Fibroblast of lung (primary cell): Measurements from ENCODE around the gene KCTD14. TPM values are rescaled to one million over a fixed set of nuclear protein-coding genes. Genes with fewer than 3 reads are reported as not detected.
A peak's percentile ranks its signal among the peaks of the same experiment; 100 is the strongest.

Experiments used
- DNase-seq, 2 donors: peaks; one replicate each; pipeline versions ENCODE4 v3.0.0 to v3.0.0-alpha.2; 2010; ENCODE audit warnings: low read depth in 2 of 2
- H2AFZ ChIP-seq: 2 replicates; pipeline ENCODE4 v1.5.1; 2012; ENCODE audit warnings: low read length, control low read depth, inconsistent platforms
- H3K27ac ChIP-seq: 2 replicates; pipeline ENCODE4 v1.5.1; 2011; ENCODE audit warnings: low read length, control low read depth; ENCODE audit not compliant: insufficient read depth
- H3K27me3 ChIP-seq: 2 replicates; pipeline ENCODE4 v1.5.1; 2011; ENCODE audit warnings: mild to moderate bottlenecking, low read length; ENCODE audit not compliant: control insufficient read depth, insufficient read depth
- H3K36me3 ChIP-seq: 2 replicates; pipeline ENCODE4 v1.5.1; 2011; ENCODE audit warnings: low read length; ENCODE audit not compliant: control insufficient read depth, insufficient read depth
- H3K4me1 ChIP-seq: 2 replicates; pipeline ENCODE4 v1.5.1; 2011; ENCODE audit warnings: low read length; ENCODE audit not compliant: control insufficient read depth, insufficient read depth; ENCODE audit errors: extremely low read depth
- H3K4me2 ChIP-seq: 2 replicates; pipeline ENCODE4 v1.5.1; 2011; ENCODE audit warnings: low read length, control low read depth; ENCODE audit not compliant: insufficient read depth; ENCODE audit errors: extremely low read depth
- H3K4me3 ChIP-seq, 4 experiments: fragments of 200-600 bp in 1 of 4; sonication (generic) in 1 of 4; replicated peaks in 1 of 4; 2 replicates each; pipeline ENCODE4 v1.5.1; 2011 to 2016; ENCODE audit warnings: low read length in 4 of 4, low read depth in 3 of 4, mild to moderate bottlenecking in 3 of 4, control low read depth in 2 of 4, inconsistent platforms in 1 of 4, mixed read lengths in 1 of 4; ENCODE audit not compliant: insufficient read depth in 1 of 4; ENCODE audit errors: control extremely low read depth in 1 of 4
- H3K79me2 ChIP-seq: 2 replicates; pipeline ENCODE4 v1.5.1; 2012; ENCODE audit warnings: mild to moderate bottlenecking, low read length, inconsistent platforms; ENCODE audit not compliant: control insufficient read depth, insufficient read depth
- H3K9ac ChIP-seq: 2 replicates; pipeline ENCODE4 v1.5.1; 2011; ENCODE audit warnings: mild to moderate bottlenecking, low read length, control low read depth; ENCODE audit not compliant: insufficient read depth
- H3K9me3 ChIP-seq: 2 replicates; pipeline ENCODE4 v1.5.1; 2012; ENCODE audit warnings: low read depth, low read length; ENCODE audit not compliant: control insufficient read depth, insufficient read depth
- H4K20me1 ChIP-seq: 2 replicates; pipeline ENCODE4 v1.5.1; 2011; ENCODE audit warnings: low read length; ENCODE audit not compliant: control insufficient read depth, insufficient read depth; ENCODE audit errors: extremely low read depth
- EZH2 ChIP-seq: IDR thresholded peaks from 2 replicates; pipeline ENCODE4 v1.5.1; 2012; ENCODE audit warnings: low read length, control low read depth, mild to moderate bottlenecking; ENCODE audit errors: missing control alignments
- polyA plus RNA-seq, 2 donors: library from polyadenylated mRNA; depleted of rRNA in 1 of 2; stranded (reverse) in 1 of 2; unstranded in 1 of 2; fragments of >200 nt; gene quantifications; 2 replicates each; pipeline ENCODE4 v1.2.1, GENCODE V29; 2011 to 2012; ENCODE audit warnings: missing spikeins in 1 of 2
- total RNA-seq: library from RNA; depleted of rRNA; stranded (reverse); fragments of >200 nt; gene quantifications from 2 replicates; pipeline ENCODE4 v1.2.1, GENCODE V29; 2014
- TF ChIP-seq, protein P1 (sequence below), 2 donors: IDR thresholded peaks in 1 of 2; conservative IDR thresholded peaks in 1 of 2; 1 replicate in 1 of 2; 2 replicates in 1 of 2; pipeline ENCODE4 v1.5.1; 2011 to 2012; ENCODE audit warnings: low read length in 2 of 2, control low read depth in 1 of 2, inconsistent platforms in 1 of 2, low read depth in 1 of 2, mild to moderate bottlenecking in 1 of 2

Gene KCTD14
- total and polyA plus RNA-seq, 2 donors (not counting 1 experiment from before 2014, with no cell fraction given): 0.33 to 2.5 TPM

GRCh38 chr11:77999446-78000030, 23.5 kb downstream of the KCTD14 start:
- Histone ChIP-seq H3K4me2 (no peak overlapping the region), H3K4me1 (peaks cover 3% of the 10 kb centered on the region), H3K36me3 (no peaks in the 10 kb centered on the region), H4K20me1 (no peaks in the 10 kb centered on the region), H2AFZ (no peak overlapping the region), H3K79me2 (no peaks in the 10 kb centered on the region), H3K4me3 (no peak overlapping the region), H3K27me3 (peaks cover 2% of the 10 kb centered on the region), H3K9me3 (no peaks in the 10 kb centered on the region), H3K27ac (no peak overlapping the region), H3K9ac (no peak overlapping the region)
- no peak for DNase-seq
- TF ChIP-seq, protein P1, sequence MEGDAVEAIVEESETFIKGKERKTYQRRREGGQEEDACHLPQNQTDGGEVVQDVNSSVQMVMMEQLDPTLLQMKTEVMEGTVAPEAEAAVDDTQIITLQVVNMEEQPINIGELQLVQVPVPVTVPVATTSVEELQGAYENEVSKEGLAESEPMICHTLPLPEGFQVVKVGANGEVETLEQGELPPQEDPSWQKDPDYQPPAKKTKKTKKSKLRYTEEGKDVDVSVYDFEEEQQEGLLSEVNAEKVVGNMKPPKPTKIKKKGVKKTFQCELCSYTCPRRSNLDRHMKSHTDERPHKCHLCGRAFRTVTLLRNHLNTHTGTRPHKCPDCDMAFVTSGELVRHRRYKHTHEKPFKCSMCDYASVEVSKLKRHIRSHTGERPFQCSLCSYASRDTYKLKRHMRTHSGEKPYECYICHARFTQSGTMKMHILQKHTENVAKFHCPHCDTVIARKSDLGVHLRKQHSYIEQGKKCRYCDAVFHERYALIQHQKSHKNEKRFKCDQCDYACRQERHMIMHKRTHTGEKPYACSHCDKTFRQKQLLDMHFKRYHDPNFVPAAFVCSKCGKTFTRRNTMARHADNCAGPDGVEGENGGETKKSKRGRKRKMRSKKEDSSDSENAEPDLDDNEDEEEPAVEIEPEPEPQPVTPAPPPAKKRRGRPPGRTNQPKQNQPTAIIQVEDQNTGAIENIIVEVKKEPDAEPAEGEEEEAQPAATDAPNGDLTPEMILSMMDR (conservative IDR thresholded peaks at IDR 0.05 in 1 of 2, IDR thresholded peaks at IDR 0.05 in 1 of 2; ENCODE audit: low read depth in 1 of 2, low read length in 2 of 2): no peak
- TF ChIP-seq EZH2: no peak

DNA sequence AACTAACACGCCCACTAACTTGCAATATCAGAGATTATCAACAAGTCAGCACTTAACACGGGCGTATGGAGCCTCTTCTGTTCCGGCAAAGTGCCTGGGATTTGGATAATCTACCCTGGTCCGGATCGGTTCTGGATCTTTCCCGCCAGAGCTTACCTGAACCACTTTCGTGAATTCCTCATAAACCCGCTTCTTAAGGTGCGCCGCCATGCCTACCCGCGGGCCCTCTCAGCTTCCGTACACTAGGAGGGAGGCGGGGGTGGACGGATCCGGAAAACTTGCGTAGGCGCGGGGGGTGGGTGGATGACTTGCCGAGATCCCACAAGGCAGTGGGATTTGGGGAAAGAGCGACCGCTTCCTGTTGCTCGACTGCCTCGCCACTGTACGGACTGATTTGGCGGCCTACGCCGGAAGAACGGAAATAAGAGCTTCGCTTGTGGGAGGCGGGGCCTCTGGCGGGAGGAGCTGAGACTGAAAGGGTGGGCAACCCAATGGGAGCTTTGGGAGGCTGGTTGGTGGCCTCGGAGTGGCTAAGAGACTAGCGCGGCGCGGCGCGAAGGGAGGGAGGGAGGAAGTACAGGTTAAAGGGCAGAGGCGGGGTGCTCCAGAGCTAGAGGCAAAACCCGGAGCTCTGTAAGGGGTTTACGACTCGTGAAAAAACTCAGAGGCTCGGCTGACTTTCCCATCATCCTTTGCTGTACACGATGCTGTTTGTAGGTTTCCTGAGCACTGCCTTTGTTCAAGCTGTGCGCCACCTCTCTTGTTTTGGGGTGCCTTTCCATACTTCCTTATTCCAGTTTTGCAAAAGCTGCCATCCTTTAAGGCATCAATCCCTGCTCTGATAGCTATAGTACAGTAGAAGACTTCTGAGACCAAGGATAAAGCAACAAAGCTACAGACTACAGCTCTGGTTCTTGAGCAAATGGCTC, 28.4 kb downstream of the KCTD14 start, which contains the start of gene INTS4:
Gene INTS4, minus strand, starts transcription at position 235 of the 929 bp plus-strand sequence. Its CDS starts 25 bp downstream, at position 210.
- Histone ChIP-seq H4K20me1 (no peaks in the 10 kb centered on the region), H3K79me2 (peaks cover 19% of the 10 kb centered on the region), H3K9me3 (no peaks in the 10 kb centered on the region), H3K4me3 (peak within 1 kb of the TSS; percentile 78 to 100 (median 96)), H3K27ac (peak within 1 kb of the TSS; percentile 73), H2AFZ (peak within 1 kb of the TSS; percentile 99), H3K9ac (peak within 1 kb of the TSS; percentile 67), H3K4me2 (peak within 1 kb of the TSS; percentile 94), H3K27me3 (no peaks in the 10 kb centered on the region), H3K36me3 (no peaks in the 10 kb centered on the region), H3K4me1 (peaks cover 3% of the 10 kb centered on the region)
- TF ChIP-seq, protein P1 (conservative IDR thresholded peaks at IDR 0.05 in 1 of 2, IDR thresholded peaks at IDR 0.05 in 1 of 2; ENCODE audit: low read depth in 1 of 2, low read length in 2 of 2): no peak
- no peak for TF ChIP-seq EZH2
- DNase-seq: peak; percentile 100

GRCh38 chr11:77993902-77994301, 29.2 kb downstream of the KCTD14 start:
- H3K9ac ChIP-seq: peak overlapping the region; percentile 67
- H3K27me3 ChIP-seq: no peaks in the 10 kb centered on the region
- no peak for DNase-seq
- H3K9me3 ChIP-seq: no peaks in the 10 kb centered on the region
- peak overlapping the region; percentile 88 for H3K4me2 ChIP-seq
- no peaks in the 10 kb centered on the region for H4K20me1 ChIP-seq
- peak overlapping the region; percentile 72 for H3K27ac ChIP-seq
- H3K79me2 ChIP-seq: peaks cover 19% of the 10 kb centered on the region
- H3K4me1 ChIP-seq: peaks cover 3% of the 10 kb centered on the region
- H3K36me3 ChIP-seq: no peaks in the 10 kb centered on the region
- H3K4me3 ChIP-seq: peak overlapping the region; percentile 78 to 100 (median 96)
- TF ChIP-seq EZH2: no peak
- TF ChIP-seq, protein P1 (conservative IDR thresholded peaks at IDR 0.05 in 1 of 2, IDR thresholded peaks at IDR 0.05 in 1 of 2; ENCODE audit: low read depth in 1 of 2, low read length in 2 of 2): no peak
- peak overlapping the region; percentile 99 for H2AFZ ChIP-seq
